Chondrocyte (in vitro differentiated cells): Measurements from ENCODE around the gene ACBD3. TPM values are rescaled to one million over a fixed set of nuclear protein-coding genes. Genes with fewer than 3 reads are reported as not detected.

Experiments
- DNase-seq: peaks from one replicate; pipeline ENCODE4 v3.0.0; 2021; ENCODE audit warnings: mixed read lengths, low spot score
- H3K27ac Mint-ChIP-seq: one replicate; pipeline ENCODE4 v1.8.0; 2021; ENCODE audit warnings: mild to moderate bottlenecking, moderate library complexity, mixed read lengths; ENCODE audit not compliant: unreplicated experiment
- H3K27me3 Mint-ChIP-seq: 2 replicates; pipeline ENCODE4 v1.8.0; 2021; ENCODE audit warnings: low read depth, mixed read lengths
- H3K36me3 Mint-ChIP-seq: 2 replicates; pipeline ENCODE4 v1.8.0; 2021; ENCODE audit warnings: low read depth, mixed read lengths
- H3K4me1 Mint-ChIP-seq: 2 replicates; pipeline ENCODE4 v1.8.0; 2021; ENCODE audit warnings: low read depth, mild to moderate bottlenecking, mixed read lengths
- H3K4me3 Mint-ChIP-seq: one replicate; pipeline ENCODE4 v1.8.0; 2021; ENCODE audit warnings: mild to moderate bottlenecking, moderate library complexity, mixed read lengths; ENCODE audit not compliant: unreplicated experiment
- H3K9me3 Mint-ChIP-seq: 2 replicates; pipeline ENCODE4 v1.8.0; 2021; ENCODE audit warnings: low read depth, mixed read lengths
- CTCF ChIP-seq: fragments of 200-600 bp; sonication (generic); IDR thresholded peaks from 2 replicates; pipeline ENCODE4 v1.5.0; 2021; ENCODE audit warnings: antibody characterized with exemption, mild to moderate bottlenecking, moderate library complexity
- total RNA-seq: library from RNA; stranded (reverse); gene quantifications from 3 replicates; pipeline ENCODE4 v1.2.1, GENCODE V29; 2021

ACBD3 gene
- total RNA-seq, 1 donor from 2014 or later, result 67.0 TPM

- no peaks in the 10 kb centered on the region for H3K36me3 Mint-ChIP-seq
- H3K4me1 Mint-ChIP-seq, result peaks cover 18% of the 10 kb centered on the region
- H3K4me3 Mint-ChIP-seq, result peak overlapping the region; percentile 96
- H3K27ac Mint-ChIP-seq, result peak overlapping the region; percentile 93
- H3K27me3 Mint-ChIP-seq, result no peaks in the 10 kb centered on the region
- H3K9me3 Mint-ChIP-seq, result no peaks in the 10 kb centered on the region
- DNase-seq, result no peak
- no peak for TF ChIP-seq CTCF
Measured at GRCh38 chr1:226108935-226109828, 77.4 kb downstream of the ACBD3 start.

DNA sequence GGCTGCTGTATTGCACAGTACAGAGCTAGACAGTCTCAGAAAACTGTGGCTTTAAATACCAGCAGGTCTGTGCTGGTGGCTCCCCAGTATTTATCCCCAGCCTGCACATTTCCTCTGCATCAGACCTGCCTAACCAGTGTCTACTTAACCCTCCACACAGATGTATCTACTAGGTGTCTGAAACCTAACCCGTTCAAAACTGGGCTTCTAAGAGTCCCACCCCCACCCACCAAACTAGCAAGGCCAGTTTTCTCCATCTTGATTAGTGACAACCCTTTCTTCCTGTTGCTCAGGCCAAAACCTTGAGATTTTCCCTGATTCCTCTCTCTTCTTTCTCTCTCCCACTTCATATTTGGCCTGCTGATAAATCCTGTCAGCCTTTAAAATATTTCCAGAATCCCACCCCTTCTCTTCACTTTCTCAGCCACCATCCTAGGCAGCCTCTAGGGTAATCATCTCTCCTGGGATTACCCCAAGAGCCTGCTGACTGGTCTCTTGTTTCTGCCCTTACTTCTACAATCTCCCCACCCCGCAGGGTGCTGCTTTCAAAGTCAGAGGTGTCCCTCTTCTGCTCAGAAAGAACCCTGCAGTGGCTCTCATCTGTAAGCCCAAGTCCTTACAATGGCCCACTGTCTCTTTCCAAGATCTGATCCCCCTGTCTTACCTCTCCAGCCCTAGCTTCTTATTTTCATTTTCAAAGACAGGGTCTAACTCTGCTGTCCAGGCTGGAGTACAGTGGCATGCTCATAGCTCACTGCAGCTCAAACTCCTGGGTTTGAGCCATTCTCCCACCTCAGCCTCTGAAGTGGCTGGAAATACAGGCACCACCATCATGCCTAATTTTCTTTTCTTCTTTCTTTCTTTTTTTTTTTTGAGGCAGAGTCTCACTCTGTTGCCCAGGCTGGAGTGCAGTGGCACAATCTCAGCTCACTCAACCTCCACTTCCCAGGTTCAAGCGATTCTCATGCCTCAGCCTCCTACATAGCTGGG is 78.8 kb downstream of the ACBD3 start:
- H3K27me3 Mint-ChIP-seq, result no peaks in the 10 kb centered on the region
- no peaks in the 10 kb centered on the region for H3K36me3 Mint-ChIP-seq
- no peak for TF ChIP-seq CTCF
- no peaks in the 10 kb centered on the region for H3K9me3 Mint-ChIP-seq
- no peak overlapping the region for H3K27ac Mint-ChIP-seq
- no peak overlapping the region for H3K4me3 Mint-ChIP-seq
- DNase-seq, result no peak
- H3K4me1 Mint-ChIP-seq, result peaks cover 18% of the 10 kb centered on the region

DNA sequence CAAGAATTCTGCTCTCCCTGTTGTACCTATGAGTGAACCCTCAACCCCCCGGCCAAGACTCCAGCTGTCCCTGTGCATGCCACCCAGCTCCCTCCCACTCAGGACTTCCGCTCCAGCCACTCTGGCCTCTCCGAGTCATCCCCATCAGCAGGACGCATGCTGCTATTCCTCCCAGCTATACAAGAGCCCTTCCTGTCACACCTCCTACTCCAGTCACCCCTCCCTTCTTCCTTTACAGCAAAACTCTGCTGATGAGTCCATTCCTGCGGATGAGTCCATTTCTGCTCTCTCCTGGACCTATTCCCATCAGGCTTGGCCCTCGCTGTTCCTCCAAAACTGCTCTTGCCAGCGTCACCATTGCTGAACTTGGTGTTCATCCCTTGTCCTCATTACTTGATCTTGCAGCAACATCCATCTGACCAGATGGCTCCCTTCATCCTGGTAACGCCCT is 81.8 kb downstream of the ACBD3 start:
- DNase-seq, result no peak
- no peak for TF ChIP-seq CTCF
- H3K27ac Mint-ChIP-seq, result no peak overlapping the region

GRCh38 chr1:226100436-226101391 is 85.8 kb downstream of the ACBD3 start:
- Mint-ChIP-seq H3K4me1 (peaks cover 10% of the 10 kb centered on the region), H3K27me3 (peaks cover 2% of the 10 kb centered on the region), H3K27ac (peak overlapping the region; percentile 63), H3K4me3 (peak overlapping the region; percentile 76), H3K36me3 (no peaks in the 10 kb centered on the region), H3K9me3 (no peaks in the 10 kb centered on the region)
- no peak for TF ChIP-seq CTCF
- DNase-seq, result peak; percentile 35

More for the DNA sequence above, 81.8 kb downstream of the ACBD3 start:
- Mint-ChIP-seq H3K36me3 (no peaks in the 10 kb centered on the region), H3K4me3 (no peak overlapping the region), H3K9me3 (no peaks in the 10 kb centered on the region), H3K27me3 (no peaks in the 10 kb centered on the region), H3K4me1 (peaks cover 19% of the 10 kb centered on the region)
